ENCODE measurements around the gene LCN9.

LCN9 gene

DNA sequence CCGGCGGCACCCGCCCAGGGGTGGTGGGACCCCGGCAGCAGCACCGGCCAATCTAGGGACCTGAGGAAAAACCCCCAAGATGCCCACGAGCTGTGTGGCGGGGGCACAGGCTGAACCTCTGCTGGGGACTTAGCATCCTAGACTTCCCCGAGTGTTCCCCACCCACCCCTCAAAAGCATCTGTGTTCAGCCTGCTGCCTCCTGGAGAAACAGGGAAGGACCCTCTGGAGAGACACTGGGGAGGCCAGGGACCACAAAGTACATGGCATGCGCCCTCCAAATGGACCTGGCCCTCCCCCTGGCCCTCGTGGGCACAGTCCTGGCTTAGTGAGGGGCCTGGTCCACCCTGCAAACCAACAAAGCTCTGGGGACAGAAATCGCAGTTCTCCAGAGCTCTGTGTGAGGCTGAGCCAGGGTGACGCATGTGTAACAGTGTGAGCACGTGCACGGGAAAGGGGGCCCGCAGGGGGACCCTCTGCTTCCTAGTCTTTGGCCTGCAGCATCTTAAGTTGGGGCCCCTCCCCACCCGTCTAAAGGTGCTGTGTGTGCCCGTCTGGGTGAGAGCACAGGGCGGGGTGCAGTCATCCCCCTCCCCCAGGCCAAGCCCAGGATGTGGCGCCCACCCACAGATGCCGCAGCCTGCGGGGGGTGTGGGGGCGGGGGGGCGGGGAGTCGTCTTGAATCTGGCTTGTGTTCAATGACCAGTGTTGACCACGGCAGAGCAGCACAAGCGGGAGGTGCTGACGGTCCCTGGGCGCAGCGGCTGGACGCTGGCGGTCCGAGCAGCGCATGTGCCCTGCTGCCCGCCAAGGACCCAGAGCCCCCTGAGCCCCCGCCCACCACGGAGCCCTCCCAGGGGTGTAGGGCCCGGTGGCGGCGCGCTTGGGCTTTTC, 38.2 kb downstream of the LCN9 start:
- peak; percentile 39 for DNase-seq

DNA sequence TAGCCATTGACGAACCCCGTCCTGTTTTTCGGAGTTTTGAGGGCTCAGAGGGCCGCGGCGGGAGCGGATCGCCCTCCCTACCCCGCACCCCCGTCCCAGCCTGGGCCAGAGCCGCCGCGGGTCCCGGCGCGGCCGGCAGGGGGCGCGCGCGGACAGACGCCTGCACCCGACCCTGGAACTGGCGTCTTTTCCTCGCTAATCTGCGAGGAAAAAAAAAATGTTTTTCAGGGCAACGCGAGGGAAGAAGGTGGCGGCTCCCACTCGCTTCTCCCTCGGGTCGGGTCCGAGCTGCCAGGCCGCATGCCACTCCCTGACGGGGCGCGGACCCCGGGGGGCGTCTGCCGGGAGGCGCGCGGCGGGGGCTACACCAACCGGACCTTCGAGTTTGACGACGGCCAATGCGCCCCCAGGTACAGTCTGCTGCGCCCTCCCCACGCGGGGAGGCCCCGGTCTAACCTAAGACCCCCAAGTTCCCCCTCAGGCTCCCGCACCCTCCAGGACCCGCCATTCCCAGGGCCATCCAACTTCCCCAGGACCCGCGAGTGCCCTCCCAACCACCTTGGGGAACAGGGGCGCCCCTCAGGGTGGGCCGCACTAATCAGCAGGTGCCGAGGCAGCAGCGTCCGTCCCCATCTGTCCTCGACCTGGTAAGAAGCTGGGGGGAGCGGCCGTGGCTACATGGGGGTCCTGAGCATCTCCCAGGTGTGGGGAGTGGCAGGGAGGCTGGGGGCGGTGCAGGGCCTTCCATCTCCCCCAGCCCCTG, 39.0 kb downstream of the LCN9 start, which contains the start of gene KCNT1:
KCNT1 (plus strand) TSS at position 227 of the 763 bp plus-strand sequence; CDS start at position 301, 74 bp downstream.
- peak; percentile 83 for DNase-seq

GRCh38 chr9:135703726-135704125, 40.6 kb downstream of the LCN9 start:
- no peak for DNase-seq

GRCh38 chr9:135704483-135704882, 41.4 kb downstream of the LCN9 start:
- no peak for DNase-seq

- DNase-seq, result no peak
These were observed 42.3 kb downstream of the LCN9 start for GRCh38 chr9:135705376-135705775.

DNA sequence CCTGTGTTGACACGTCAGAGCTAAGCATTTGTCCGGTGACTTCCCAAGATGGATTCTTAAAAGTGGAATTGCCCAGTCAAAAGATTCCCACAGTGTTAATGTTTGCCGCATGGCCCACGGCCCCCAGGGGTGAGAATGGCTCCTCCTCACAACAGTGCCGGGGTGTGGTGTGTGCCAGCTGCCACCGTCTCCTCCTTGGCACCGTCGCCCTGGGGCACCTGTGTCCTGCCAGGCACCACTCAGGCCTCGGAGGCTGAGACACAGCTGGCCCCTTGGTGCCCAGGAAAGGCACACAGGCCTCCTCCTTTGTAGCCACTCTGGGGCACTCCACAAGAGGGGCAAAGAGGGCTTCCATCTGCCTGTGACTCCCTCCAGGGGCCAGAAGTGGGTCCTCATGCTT, 43.2 kb downstream of the LCN9 start:
- DNase-seq, result no peak

DNA sequence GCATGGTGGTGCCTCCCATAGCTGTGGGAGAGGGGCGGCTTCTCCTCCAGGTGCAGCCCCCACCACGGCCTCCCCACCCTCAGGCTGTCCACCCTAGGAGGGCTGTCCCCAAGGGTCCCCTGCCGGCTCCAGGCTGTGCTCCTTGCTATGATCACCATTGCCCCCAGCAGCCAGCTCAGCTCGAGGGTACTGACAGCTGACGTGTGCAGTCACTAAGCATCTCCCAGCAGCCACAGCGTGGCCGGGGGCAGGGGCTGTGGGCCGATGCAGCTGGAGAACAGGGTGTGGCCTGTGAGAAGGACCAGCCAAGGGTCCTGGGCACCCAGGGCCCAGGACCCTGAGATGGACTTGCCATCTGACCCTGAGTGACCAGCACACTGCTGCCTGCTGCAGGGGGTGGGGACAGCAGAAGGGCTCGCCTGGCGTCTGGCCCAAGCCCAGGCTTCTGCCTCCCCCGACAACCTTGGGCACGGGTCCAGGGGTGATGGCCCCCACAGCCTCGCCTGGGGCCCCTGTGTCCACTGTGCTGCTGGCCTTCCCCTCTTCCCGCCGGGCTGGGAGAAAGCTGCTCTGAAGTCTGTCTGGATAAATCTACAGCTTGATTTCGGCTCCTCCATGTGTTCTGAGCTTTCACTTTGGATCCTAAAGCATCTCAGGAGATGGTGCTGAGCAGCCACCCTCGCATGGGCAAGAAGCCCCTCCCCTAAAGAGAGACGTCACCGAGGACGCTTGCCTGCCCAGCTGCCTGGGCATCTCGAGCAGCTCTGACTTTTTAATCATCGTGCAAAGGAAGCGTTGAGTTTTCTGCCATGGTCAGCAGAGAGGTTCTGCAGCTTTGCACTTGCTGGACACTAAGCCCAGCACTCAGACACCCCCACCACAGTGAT, 44.4 kb downstream of the LCN9 start:
- DNase-seq, result no peak

- DNase-seq, result no peak
These were observed 45.1 kb downstream of the LCN9 start for GRCh38 chr9:135708164-135708563.

DNA sequence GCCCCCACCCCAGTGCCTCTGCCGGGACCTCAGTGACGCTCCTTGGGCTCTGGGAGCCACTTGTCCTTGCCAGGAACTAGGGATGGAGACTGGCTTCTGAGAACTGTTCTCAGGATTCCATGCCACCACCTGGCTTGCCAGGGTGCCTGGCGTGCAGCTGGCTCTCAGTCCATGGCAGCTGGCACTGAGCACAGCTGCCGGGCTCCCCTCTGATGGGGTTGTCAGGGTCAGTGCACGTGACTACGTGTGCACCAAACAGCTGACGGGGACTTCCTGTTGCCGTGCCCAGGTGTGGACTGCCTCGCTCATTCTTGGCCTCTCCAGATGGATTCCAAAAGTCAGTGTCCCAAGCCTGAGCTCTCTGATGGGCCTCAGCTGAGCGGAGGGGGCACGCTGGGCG, 48.3 kb downstream of the LCN9 start:
- no peak for DNase-seq

- DNase-seq, result no peak
These were observed 48.8 kb downstream of the LCN9 start for GRCh38 chr9:135711881-135712280.

GRCh38 chr9:135712613-135713295, 49.6 kb downstream of the LCN9 start:
- DNase-seq, result no peak

DNA sequence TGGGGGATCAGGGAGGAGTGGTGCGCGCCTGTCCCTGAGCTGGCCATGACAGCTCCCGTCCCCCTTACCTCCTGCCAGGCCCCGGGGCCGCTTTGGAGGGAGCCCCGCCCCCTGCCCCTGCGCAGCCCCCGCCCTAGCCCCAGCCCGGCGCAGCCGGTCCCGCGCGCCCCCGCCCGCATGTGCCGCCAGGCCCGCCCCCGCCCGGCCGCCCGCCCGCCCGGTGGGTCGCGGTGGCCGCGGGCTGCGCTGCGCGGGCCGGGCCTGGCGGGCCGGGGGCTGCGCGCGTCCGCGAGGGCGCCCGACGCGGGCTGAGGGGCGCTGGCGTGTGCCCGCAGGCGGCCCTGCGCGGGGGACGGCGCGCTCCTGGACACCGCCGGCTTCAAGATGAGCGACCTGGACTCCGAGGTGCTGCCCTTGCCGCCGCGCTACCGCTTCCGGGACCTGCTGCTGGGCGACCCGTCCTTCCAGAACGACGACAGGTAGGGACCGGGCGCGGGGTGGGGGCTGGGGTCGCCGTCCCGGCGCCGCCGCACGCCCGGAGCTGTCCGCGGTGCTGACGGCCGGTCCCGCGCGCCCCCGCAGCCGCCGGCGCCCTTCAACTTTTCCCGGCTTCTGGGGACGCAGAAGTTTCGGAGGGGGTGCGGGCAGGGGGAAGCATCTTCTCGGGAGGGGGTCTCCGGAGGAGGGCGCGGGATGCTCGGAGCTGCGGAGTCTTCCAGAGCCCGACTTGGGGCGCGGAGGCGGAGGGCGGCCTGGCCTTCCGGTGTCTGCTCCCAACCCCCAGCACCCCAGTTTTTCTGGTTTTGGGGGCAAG, 51.3 kb downstream of the LCN9 start:
- DNase-seq, result no peak

DNA sequence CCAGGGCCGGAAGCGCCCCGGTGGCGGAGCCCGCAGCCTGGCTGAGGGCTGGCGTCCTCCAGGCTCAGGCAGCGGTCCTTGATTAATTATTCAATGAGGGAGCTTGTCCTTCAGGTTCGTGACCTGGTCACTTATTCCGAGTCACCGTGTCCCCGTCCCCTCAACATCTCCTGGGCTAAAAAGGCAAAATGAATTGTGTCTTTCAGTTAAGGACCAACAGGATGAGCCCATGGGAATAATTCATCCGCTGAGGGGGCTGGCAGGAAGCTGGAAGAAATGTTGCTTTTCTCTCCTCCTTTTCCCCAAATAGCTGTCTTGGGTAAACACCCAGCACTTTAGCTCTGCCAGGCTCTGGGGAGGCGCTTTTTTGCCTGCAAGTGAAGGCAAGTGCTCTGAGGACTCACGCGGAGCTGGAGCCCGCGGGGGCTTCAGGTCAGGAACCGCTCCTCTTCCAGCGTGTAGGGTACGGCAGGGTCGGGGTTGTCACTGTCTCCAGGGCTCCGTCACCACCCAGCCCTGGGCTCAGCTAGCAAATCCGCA, 52.0 kb downstream of the LCN9 start:
- DNase-seq, result no peak

DNA sequence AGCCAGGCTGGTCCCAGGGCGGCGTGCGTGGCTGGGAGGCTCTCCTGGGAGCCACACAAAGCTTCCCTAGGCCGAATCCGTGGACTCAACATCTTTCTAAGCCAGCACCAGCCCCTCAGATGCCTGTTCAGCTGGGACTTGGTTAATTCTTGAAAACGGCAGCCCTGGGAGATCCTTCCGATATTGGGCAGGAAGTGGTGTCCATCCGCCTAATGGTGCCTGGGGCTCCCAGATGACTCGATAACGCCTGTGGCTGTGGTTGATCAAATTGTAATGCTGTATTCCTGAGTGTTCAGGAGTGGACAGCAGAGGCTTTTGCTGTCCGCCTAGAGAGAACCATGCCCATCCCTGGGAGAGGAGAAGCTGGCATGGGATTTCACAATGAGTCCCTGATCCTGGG, 52.9 kb downstream of the LCN9 start:
- no peak for DNase-seq

All from stimulated activated CD8-positive, alpha-beta memory T cell treated with anti-CD3 and anti-CD28 coated beads, Interleukin-4, amount 100 ng/mL, for 48 hours (primary cell).